NCI-H1105 treated with DMSO at 0.1 percent for 48 hours (cell line): Measurements from ENCODE around the gene ZNF320.
"Not testable (repeated sequence)": the region's sequence is repeated elsewhere in the genome, so short reads cannot be mapped to it uniquely, and the experiment has no call there.

Experiments
- DNase-seq: peaks from one replicate; lab custom pipeline; 2025; lab: John Stamatoyannopoulos, UW

Gene ZNF320

GRCh38 chr19:52897138-52897935, at the start of gene ZNF320:
TSS of gene ZNF320 (minus strand) at chr19:52897635. CDS start at chr19:52890255, 7,380 bp downstream.
- peak; percentile 90 for DNase-seq

- DNase-seq: no peak
Observed at GRCh38 chr19:52946322-52947310, 49.2 kb upstream of the ZNF320 start.

GRCh38 chr19:52945652-52946321, 48.4 kb upstream of the ZNF320 start:
- no peak for DNase-seq

GRCh38 chr19:52944703-52945493, 47.5 kb upstream of the ZNF320 start:
- not testable (repeated sequence) for DNase-seq

- no peak for DNase-seq
Observed at GRCh38 chr19:52943884-52944643, 46.6 kb upstream of the ZNF320 start.

GRCh38 chr19:52943134-52943883, 45.9 kb upstream of the ZNF320 start:
- DNase-seq: no peak

DNA sequence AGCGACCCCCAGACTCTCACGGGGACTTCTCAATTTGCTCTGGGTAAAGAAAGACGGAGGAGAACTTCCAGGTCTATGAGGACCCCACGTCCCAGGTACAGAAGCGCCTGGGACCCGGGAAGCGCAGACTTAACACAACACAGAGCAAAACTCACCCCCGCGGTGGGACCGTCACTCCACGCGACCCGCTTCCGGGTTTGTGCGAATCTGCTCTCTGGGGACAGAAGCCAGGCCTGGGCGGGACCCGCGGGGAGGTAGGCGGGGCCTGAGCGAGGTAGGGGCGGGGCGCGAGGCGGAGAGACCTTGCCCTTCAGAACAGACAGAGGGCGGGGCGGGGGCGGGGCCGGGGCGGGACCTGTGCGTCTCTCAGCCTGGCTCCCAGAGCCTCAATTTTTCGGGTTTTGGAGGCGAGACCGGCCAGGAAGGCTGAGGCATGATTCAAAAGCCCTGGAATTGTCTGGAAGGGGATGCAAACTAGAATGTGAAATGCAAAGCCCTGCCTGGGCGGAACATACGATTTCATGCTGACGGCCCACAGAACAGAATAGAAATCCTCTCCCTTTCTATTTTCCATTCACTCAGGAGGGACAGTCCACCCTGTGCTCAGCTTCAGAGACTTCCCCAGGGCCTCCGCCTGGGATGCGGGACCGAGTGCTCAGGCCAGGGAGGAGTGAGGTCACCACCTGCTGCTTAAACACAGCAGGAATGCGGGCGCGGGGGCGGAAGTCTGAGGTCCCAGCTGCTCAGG, 45.1 kb upstream of the ZNF320 start:
- DNase-seq: peak; percentile 72

DNA sequence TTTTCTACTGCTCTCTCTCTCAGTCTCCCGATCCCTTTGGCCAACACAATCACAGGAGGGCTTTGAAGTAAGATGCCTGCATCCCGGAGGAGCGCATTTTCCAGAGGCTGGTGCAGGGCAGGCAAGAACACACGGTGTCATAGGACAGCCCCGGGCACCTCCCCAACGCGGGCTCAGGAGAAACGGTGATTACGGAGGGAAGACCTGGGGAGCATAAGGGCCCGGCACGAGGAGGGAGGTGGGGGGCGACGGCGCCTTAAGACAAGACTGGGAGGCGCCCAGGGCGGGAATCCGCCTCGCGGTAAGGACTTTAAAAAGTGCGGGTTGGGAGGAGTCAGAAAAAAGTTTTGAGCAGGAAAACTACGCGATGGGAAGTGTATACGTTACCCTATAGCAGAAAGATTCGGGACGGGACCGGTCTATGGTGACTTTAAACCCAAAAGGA, 44.5 kb upstream of the ZNF320 start:
- DNase-seq: peak; percentile 57

DNA sequence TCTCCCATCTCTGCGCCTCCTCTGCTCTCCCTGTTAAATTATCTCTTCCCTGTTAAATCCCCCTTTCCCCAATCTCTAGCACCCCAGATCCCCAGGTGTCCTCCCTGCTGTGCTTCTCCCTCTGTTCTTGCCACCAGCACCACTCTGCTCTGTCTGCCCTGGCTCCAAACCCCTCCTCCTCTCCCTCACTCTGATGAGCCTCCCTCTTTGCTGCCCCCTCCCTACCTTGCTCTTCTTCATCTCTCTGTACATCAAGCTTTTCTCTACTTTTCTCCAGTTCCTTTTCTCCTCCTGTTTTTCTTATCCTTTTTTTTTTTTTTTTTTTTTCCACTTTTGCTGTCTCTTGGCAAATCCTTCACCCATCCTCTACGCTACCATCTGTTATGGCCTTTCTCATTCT, 44.1 kb upstream of the ZNF320 start:
- DNase-seq: peak; percentile 18

GRCh38 chr19:52940905-52941304, 43.5 kb upstream of the ZNF320 start:
- not testable (repeated sequence) for DNase-seq

- DNase-seq: no peak
Observed at GRCh38 chr19:52938761-52939160, 41.3 kb upstream of the ZNF320 start.

- DNase-seq: no peak
Observed at GRCh38 chr19:52936954-52937325, 39.5 kb upstream of the ZNF320 start.

DNA sequence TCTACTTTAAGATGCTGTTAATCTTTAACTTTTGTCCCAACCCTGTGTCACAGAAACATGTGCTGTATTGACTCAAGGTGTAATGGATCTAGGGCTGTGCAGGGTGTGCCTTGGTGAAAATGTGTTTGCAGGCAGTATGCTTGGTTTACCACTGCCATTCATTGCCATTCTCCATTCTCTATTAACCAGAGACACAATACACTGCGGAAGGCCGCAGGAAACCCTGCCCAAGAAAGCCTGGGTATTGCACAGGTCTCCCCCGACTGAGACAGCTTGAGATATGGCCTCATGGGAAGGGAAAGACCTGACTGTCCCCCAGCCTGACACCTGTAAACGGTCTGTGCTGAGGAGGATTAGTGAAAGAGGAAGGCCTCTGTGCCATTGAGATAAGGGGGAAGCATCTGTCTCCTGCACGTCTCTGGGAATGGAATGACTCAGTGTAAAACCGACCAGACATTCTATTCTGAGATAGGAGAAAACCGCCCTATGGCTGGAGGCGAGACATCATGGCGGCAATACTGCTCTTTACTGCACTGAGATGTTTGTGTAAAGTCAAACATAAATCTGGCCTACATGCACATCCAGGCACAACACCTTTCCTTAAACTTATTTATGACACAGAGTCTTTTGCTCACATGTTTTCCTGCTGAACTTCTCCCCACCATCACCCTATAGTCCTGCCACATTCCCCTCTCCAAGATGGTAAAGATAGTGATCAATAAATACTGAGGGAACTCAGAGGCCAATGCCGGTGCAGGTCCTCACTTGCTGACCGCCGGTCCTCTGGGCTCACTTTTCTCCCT, 38.9 kb upstream of the ZNF320 start:
- no peak for DNase-seq

DNA sequence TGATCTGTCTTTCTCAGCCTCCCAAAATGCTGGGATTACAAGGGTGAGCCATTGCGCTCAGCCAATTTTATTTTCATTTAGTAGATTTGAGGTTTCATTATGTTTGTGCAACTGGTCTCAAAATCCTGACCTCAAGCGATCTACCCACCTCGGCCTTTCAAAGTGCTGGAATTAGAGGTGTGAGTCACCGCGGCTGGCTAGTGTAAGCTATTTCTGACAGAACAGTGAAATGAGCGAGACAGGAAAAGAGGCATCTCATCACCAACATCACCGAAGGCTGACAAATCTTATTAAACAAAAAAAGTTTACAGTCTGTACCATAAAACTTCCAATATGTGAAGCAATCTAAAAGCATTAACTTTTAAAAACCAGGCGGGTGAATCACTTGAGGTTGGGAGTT, 38.0 kb upstream of the ZNF320 start:
- DNase-seq: no peak

- not testable (repeated sequence) for DNase-seq
Observed at GRCh38 chr19:52924641-52925040, 27.2 kb upstream of the ZNF320 start.

DNA sequence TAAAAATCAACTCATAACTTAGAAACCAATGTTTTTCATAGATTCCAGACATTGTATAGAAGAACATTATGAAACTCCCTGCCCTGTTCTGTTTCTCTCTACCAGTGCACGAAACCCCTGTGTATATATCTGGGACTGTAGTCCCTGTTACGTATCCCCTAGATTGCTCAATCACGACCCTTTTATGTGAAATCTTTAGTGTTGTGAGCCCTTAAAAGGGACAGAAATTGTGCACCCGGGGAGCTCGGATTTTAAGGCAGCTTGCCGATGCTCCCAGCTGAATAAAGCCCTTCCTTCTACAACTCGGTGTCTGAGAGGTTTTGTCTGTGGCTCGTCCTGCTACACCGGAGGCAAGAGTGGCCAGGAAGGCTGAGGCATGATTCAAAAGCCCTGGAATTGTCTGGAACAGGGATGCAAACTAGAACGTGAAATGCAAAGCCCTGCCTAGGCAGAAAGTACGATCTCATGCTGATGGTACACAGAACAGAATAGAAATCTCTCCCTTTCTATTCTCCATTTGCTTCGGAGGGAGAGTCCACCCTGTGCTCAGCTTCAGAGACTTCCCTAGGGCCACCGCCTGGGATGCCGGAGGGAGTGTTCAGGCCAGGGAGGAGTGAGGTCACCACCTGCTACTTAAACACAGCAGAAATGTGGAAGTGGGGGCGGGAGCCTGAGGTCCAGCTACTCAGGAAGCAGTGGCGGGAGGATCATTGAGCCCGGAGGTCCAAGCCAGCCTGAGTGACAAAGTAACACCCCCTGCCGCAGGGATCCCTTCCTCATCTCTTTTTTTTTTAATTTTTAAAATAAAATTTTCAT, 26.6 kb upstream of the ZNF320 start:
- no peak for DNase-seq
